Fibroblast of lung (primary cell): ENCODE measurements around the gene PCED1A.

Experiments
- CTCF ChIP-seq, 2 donors: IDR thresholded peaks in 1 of 2; conservative IDR thresholded peaks in 1 of 2; 1 replicate in 1 of 2; 2 replicates in 1 of 2; pipeline ENCODE4 v1.5.1; 2011 to 2012; ENCODE audit warnings: low read length in 2 of 2, control low read depth in 1 of 2, inconsistent platforms in 1 of 2, low read depth in 1 of 2, mild to moderate bottlenecking in 1 of 2
- EZH2 ChIP-seq: IDR thresholded peaks from 2 replicates; pipeline ENCODE4 v1.5.1; 2012; ENCODE audit warnings: low read length, control low read depth, mild to moderate bottlenecking; ENCODE audit errors: missing control alignments

GRCh38 chr20:2836035-2836434 lies 4.4 kb downstream of the PCED1A start:
- TF ChIP-seq CTCF (conservative IDR thresholded peaks at IDR 0.05 in 1 of 2, IDR thresholded peaks at IDR 0.05 in 1 of 2; ENCODE audit: low read depth in 1 of 2, low read length in 2 of 2) (no peak), EZH2 (no peak)
